Naive thymus-derived CD4-positive, alpha-beta T cell (primary cell): ENCODE measurements around the gene TPM2. TPM values are rescaled to one million over a fixed set of nuclear protein-coding genes. Genes with fewer than 3 reads are reported as not detected.

Experiments used
- ATAC-seq: fragments of 150-1000 bp; cut with Tn5 transposase; 2 replicates; pipeline ENCODE4 v1.10.0; 2021; ENCODE audit warnings: mild to moderate bottlenecking, moderate library complexity
- CTCF ChIA-PET: fragments of 350-600 bp; sonication (Branson Sonifier 250); formaldehyde crosslinking; loops from one replicate; lab custom pipeline; 2021; ENCODE audit warnings: antibody characterized with exemption; lab: Charles Lee
- POLR2A ChIA-PET: fragments of 350-600 bp; sonication (Branson Sonifier 250); formaldehyde crosslinking; loops from one replicate; lab custom pipeline; 2021; ENCODE audit warnings: antibody characterized with exemption, inconsistent platforms; lab: Charles Lee
- DNase-seq, 9 donors: peaks; one replicate each; pipeline versions ENCODE4 v3.0.0 to v3.0.0-alpha.2; 2020 to 2022; ENCODE audit warnings: mixed read lengths in 1 of 9
- H3K27ac ChIP-seq: one replicate; pipeline ENCODE4 v1.7.0; 2013; ENCODE audit warnings: mild to moderate bottlenecking, low read depth, low read length, moderate library complexity
- H3K27me3 ChIP-seq, 2 donors: one replicate each; pipeline ENCODE4 v1.7.0; 2013; ENCODE audit warnings: low read length in 2 of 2, mild to moderate bottlenecking in 2 of 2, moderate library complexity in 2 of 2; ENCODE audit not compliant: control insufficient read depth in 2 of 2, insufficient read depth in 2 of 2
- H3K36me3 ChIP-seq, 3 experiments: 1 replicate in 2 of 3; 2 replicates in 1 of 3; pipeline ENCODE4 v1.7.0; 2013; ENCODE audit warnings: low read length in 3 of 3, mild to moderate bottlenecking in 3 of 3, moderate library complexity in 1 of 3; ENCODE audit not compliant: insufficient read depth in 3 of 3, control insufficient read depth in 2 of 3
- H3K4me1 ChIP-seq, 2 donors: one replicate each; pipeline ENCODE4 v1.7.0; 2013; ENCODE audit warnings: low read length in 2 of 2, mild to moderate bottlenecking in 2 of 2, moderate library complexity in 1 of 2; ENCODE audit not compliant: control insufficient read depth in 2 of 2, insufficient read depth in 2 of 2
- H3K4me3 ChIP-seq: 2 replicates; pipeline ENCODE4 v1.7.0; 2013; ENCODE audit warnings: mild to moderate bottlenecking, low read length
- H3K9me3 ChIP-seq, 3 experiments: 1 replicate in 2 of 3; 2 replicates in 1 of 3; pipeline ENCODE4 v1.7.0; 2013; ENCODE audit warnings: low read length in 3 of 3; ENCODE audit not compliant: control insufficient read depth in 2 of 3
- H3K27ac Mint-ChIP-seq, 9 donors: one replicate each; pipeline ENCODE4 v1.8.0; 2020 to 2022; ENCODE audit warnings: mixed read lengths in 9 of 9, mild to moderate bottlenecking in 8 of 9, moderate library complexity in 5 of 9, inconsistent platforms in 2 of 9
- H3K27me3 Mint-ChIP-seq, 5 donors: one replicate each; pipeline ENCODE4 v1.8.0; 2021 to 2022; ENCODE audit warnings: mixed read lengths in 5 of 5, mild to moderate bottlenecking in 1 of 5
- H3K36me3 Mint-ChIP-seq, 5 donors: one replicate each; pipeline ENCODE4 v1.8.0; 2020 to 2022; ENCODE audit warnings: mixed read lengths in 5 of 5, mild to moderate bottlenecking in 3 of 5, inconsistent platforms in 1 of 5
- H3K4me1 Mint-ChIP-seq, 7 donors: one replicate each; pipeline ENCODE4 v1.8.0; 2020 to 2022; ENCODE audit warnings: mixed read lengths in 7 of 7, mild to moderate bottlenecking in 3 of 7, inconsistent platforms in 1 of 7
- H3K4me3 Mint-ChIP-seq, 10 donors: one replicate each; pipeline ENCODE4 v1.8.0; 2020 to 2022; ENCODE audit warnings: mild to moderate bottlenecking in 10 of 10, mixed read lengths in 10 of 10, moderate library complexity in 6 of 10, inconsistent platforms in 2 of 10
- H3K9me3 Mint-ChIP-seq, 11 donors: one replicate each; pipeline ENCODE4 v1.8.0; 2020 to 2022; ENCODE audit warnings: mixed read lengths in 11 of 11, mild to moderate bottlenecking in 4 of 11, inconsistent platforms in 1 of 11, moderate library complexity in 1 of 11
- intact Hi-C, 2 donors: fragments of 100-400 bp; cut with micrococcal nuclease; formaldehyde crosslinking; loops; one replicate each; pipeline ENCODE4 v1.15.1; 2023
- polyA plus RNA-seq, 2 donors: library from polyadenylated mRNA; unstranded; fragments of 300-500 nt; fragmentation: Illumina TruSeq; gene quantifications; one replicate each; pipeline ENCODE4 v1.2.3, GENCODE V29; 2021
- total RNA-seq, 6 experiments: library from RNA in 5 of 6; stranded (reverse) in 5 of 6; gene quantifications; 1 replicate in 5 of 6; 2 replicates in 1 of 6; pipeline ENCODE4 v1.2.3 and lab custom pipeline; 2021 to 2026

Gene TPM2
- total and polyA plus RNA-seq, 7 experiments from 2014 or later, result 0.87 to 136 (median 40.0) TPM; not detected in 1

GRCh38 chr9:35725362-35725761 lies 35.6 kb upstream of the TPM2 start:
- CTCF ChIA-PET, result interaction anchor here (0.9 to 1.6 kb wide), 2 partner anchors 13 to 78 kb away, joined by 3 read pairs; no protein-coding TSS in a partner anchor
- Histone ChIP-seq H3K9me3 (no peaks in the 10 kb centered on the region), H3K27me3 (no peaks in the 10 kb centered on the region), H3K36me3 (peaks cover 27 to 53% (median 45%) of the 10 kb centered on the region in 3 experiments), H3K4me1 (peaks cover 36% of the 10 kb centered on the region in 2 donors), H3K4me3 (no peak overlapping the region), H3K27ac (no peak overlapping the region)
- DNase-seq (no peak), ATAC-seq (no peak)
- Mint-ChIP-seq H3K36me3 (peaks cover 16 to 32% (median 29%) of the 10 kb centered on the region in 5 donors), H3K4me1 (peaks cover 0 to 23% (median 8%) of the 10 kb centered on the region in 7 donors), H3K27ac (no peak overlapping the region), H3K9me3 (peaks cover 0 to 2% (median 0%) of the 10 kb centered on the region in 11 donors), H3K27me3 (no peaks in the 10 kb centered on the region), H3K4me3 (no peak overlapping the region)
- intact Hi-C loops, result no loop called here
- POLR2A ChIA-PET, result interaction anchor here (0.6 to 1.3 kb wide), 3 partner anchors 26 to 113 kb away, joined by 3 to 5 read pairs (median 4); no protein-coding TSS in a partner anchor

GRCh38 chr9:35723908-35724307 lies 34.2 kb upstream of the TPM2 start:
- H3K36me3 ChIP-seq, result peaks cover 39 to 68% (median 59%) of the 10 kb centered on the region in 3 experiments
- peaks cover 24 to 39% (median 29%) of the 10 kb centered on the region in 5 donors for H3K36me3 Mint-ChIP-seq
- POLR2A ChIA-PET, result interaction anchor here (1.0 kb wide), 1 partner anchor 9 kb away, joined by 3 read pairs; no protein-coding TSS in a partner anchor

DNA sequence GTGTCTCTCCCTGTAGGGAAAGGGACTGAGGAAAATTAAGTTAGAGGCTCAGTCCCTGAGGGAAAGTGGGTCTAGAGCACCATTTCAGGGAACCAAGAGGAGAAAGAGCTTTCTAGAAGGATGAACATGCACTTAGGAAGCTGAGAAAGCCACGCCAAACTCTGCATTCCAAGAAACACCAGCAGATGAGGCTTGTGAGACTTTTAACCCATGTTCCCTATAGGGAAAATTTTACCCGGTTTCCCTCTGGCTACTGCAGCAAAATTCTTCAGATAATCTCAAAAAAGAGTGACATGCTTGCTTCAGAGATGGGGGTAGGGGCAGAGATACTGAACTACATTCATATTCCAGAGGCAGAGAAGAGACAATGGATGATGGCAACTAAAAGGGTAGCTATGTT lies 33.7 kb upstream of the TPM2 start:
- Histone ChIP-seq H3K27me3 (no peaks in the 10 kb centered on the region), H3K36me3 (peaks cover 44 to 73% (median 62%) of the 10 kb centered on the region in 3 experiments), H3K27ac (no peak overlapping the region), H3K9me3 (no peaks in the 10 kb centered on the region), H3K4me3 (no peak overlapping the region), H3K4me1 (peaks cover 17 to 18% of the 10 kb centered on the region in 2 donors)
- Mint-ChIP-seq H3K4me3 (no peak overlapping the region), H3K36me3 (peaks cover 24 to 41% (median 30%) of the 10 kb centered on the region in 5 donors), H3K4me1 (peaks cover 0 to 23% (median 8%) of the 10 kb centered on the region in 7 donors), H3K27me3 (no peaks in the 10 kb centered on the region), H3K9me3 (peaks cover 0 to 2% (median 0%) of the 10 kb centered on the region in 11 donors), H3K27ac (peak overlapping the region in 1 of 9 donors; percentile 31)
- intact Hi-C loops, result no loop called here
- DNase-seq (no peak), ATAC-seq (no peak)
- POLR2A ChIA-PET, result interaction anchor here (1.0 kb wide), 1 partner anchor 10 kb away, joined by 3 read pairs; no protein-coding TSS in a partner anchor
- CTCF ChIA-PET, result interaction anchor here (0.7 to 0.9 kb wide), 2 partner anchors 31 to 159 kb away, joined by 3 read pairs; no protein-coding TSS in a partner anchor

More at GRCh38 chr9:35723908-35724307, 34.2 kb upstream of the TPM2 start:
- Mint-ChIP-seq H3K27me3 (no peaks in the 10 kb centered on the region), H3K27ac (no peak overlapping the region), H3K9me3 (peaks cover 0 to 2% (median 0%) of the 10 kb centered on the region in 11 donors), H3K4me1 (peaks cover 0 to 23% (median 8%) of the 10 kb centered on the region in 7 donors), H3K4me3 (no peak overlapping the region)
- CTCF ChIA-PET, result interaction anchor here (0.7 kb wide), 2 partner anchors 158 to 252 kb away, joined by 3 read pairs; no protein-coding TSS in a partner anchor
- Histone ChIP-seq H3K4me3 (no peak overlapping the region), H3K9me3 (no peaks in the 10 kb centered on the region), H3K27ac (no peak overlapping the region), H3K4me1 (peaks cover 21 to 22% of the 10 kb centered on the region in 2 donors), H3K27me3 (no peaks in the 10 kb centered on the region)
- ATAC-seq, result no peak
- intact Hi-C loops, result no loop called here
- no peak for DNase-seq

DNA sequence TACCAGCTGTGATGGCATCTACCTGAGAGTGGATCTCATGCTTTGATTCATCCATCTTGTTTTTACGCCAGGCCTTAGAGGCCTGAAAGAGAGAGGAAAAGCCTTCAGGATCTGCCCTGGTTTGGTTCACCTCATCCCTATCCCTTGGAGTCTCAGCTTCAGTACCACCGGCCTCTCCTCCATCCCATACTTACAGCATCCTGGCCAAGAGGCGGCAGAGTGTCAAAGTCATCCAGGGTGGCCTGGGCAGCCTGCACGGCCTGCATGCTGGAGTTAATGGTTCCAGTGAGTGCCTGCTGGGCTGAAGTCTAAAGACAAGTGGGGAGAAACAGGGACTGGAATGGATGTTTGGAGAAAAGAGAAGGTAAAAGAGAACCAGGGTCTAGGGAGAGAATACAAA lies 29.8 kb upstream of the TPM2 start:
- no peaks in the 10 kb centered on the region for H3K9me3 ChIP-seq
- H3K4me1 Mint-ChIP-seq, result peaks cover 0 to 14% (median 3%) of the 10 kb centered on the region in 7 donors
- peak overlapping the region in 2 of 9 donors; percentile 8 to 19 for H3K27ac Mint-ChIP-seq
- no peak overlapping the region for H3K4me3 Mint-ChIP-seq
- peaks cover 0 to 1% (median 0%) of the 10 kb centered on the region in 11 donors for H3K9me3 Mint-ChIP-seq
- peaks cover 28 to 62% (median 39%) of the 10 kb centered on the region in 5 donors for H3K36me3 Mint-ChIP-seq
- ChIA-PET POLR2A (no interaction called here), CTCF (no interaction called here)
- DNase-seq (no peak), ATAC-seq (no peak)
- H3K4me3 ChIP-seq, result no peak overlapping the region
- no peak overlapping the region for H3K27ac ChIP-seq
- peaks cover 52 to 100% (median 86%) of the 10 kb centered on the region in 3 experiments for H3K36me3 ChIP-seq
- intact Hi-C loops, result no loop called here
- no peaks in the 10 kb centered on the region for H3K27me3 Mint-ChIP-seq
- H3K4me1 ChIP-seq, result no peaks in the 10 kb centered on the region
- H3K27me3 ChIP-seq, result no peaks in the 10 kb centered on the region

GRCh38 chr9:35718721-35719511 lies 29.2 kb upstream of the TPM2 start:
- H3K9me3 ChIP-seq, result no peaks in the 10 kb centered on the region
- peaks cover 52 to 100% (median 85%) of the 10 kb centered on the region in 3 experiments for H3K36me3 ChIP-seq
- DNase-seq, result no peak
- intact Hi-C loops, result no loop called here
- H3K4me1 ChIP-seq, result no peaks in the 10 kb centered on the region
- ChIA-PET CTCF (interaction anchor here (1.2 kb wide), 1 partner anchor 22 kb away, joined by 4 read pairs; no protein-coding TSS in a partner anchor), POLR2A (no interaction called here)
- Mint-ChIP-seq H3K27me3 (no peaks in the 10 kb centered on the region), H3K36me3 (peaks cover 26 to 64% (median 37%) of the 10 kb centered on the region in 5 donors), H3K9me3 (peaks cover 0 to 1% (median 0%) of the 10 kb centered on the region in 11 donors), H3K27ac (peak overlapping the region in 3 of 9 donors; percentile 8 to 70 (median 19)), H3K4me3 (no peak overlapping the region), H3K4me1 (peaks cover 0 to 13% (median 0%) of the 10 kb centered on the region in 7 donors)
- H3K27ac ChIP-seq, result no peak overlapping the region
- no peak overlapping the region for H3K4me3 ChIP-seq
- peak; percentile 75 for ATAC-seq
- no peaks in the 10 kb centered on the region for H3K27me3 ChIP-seq

- DNase-seq (no peak), ATAC-seq (no peak)
- Histone ChIP-seq H3K27ac (no peak overlapping the region), H3K9me3 (no peaks in the 10 kb centered on the region), H3K4me3 (no peak overlapping the region), H3K4me1 (no peaks in the 10 kb centered on the region), H3K27me3 (no peaks in the 10 kb centered on the region), H3K36me3 (peaks cover 44 to 100% (median 82%) of the 10 kb centered on the region in 3 experiments)
- intact Hi-C loops, result no loop called here
- Mint-ChIP-seq H3K27ac (peak overlapping the region in 1 of 9 donors; percentile 71), H3K9me3 (peaks cover 0 to 1% (median 0%) of the 10 kb centered on the region in 11 donors), H3K4me3 (no peak overlapping the region), H3K36me3 (peaks cover 27 to 67% (median 34%) of the 10 kb centered on the region in 5 donors), H3K4me1 (peaks cover 0 to 13% (median 0%) of the 10 kb centered on the region in 7 donors), H3K27me3 (no peaks in the 10 kb centered on the region)
- ChIA-PET CTCF (interaction anchor here (0.8 to 1.2 kb wide), 2 partner anchors 11 to 21 kb away, joined by 3 to 6 read pairs; no protein-coding TSS in a partner anchor), POLR2A (no interaction called here)
Observed at GRCh38 chr9:35717132-35717870, 27.6 kb upstream of the TPM2 start.
